Activated CD8-positive, alpha-beta memory T cell treated with anti-CD3 and anti-CD28 coated beads, Interleukin-2, amount 50 U/mL, for 4 hours (primary cell): Measurements from ENCODE around the gene LRRFIP1.
A peak's percentile ranks its signal among the peaks of the same experiment; 100 is the strongest.

ENCODE experiments used
- DNase-seq: peaks from one replicate; pipeline ENCODE4 v3.0.0-alpha.2; 2020

LRRFIP1 gene

DNA sequence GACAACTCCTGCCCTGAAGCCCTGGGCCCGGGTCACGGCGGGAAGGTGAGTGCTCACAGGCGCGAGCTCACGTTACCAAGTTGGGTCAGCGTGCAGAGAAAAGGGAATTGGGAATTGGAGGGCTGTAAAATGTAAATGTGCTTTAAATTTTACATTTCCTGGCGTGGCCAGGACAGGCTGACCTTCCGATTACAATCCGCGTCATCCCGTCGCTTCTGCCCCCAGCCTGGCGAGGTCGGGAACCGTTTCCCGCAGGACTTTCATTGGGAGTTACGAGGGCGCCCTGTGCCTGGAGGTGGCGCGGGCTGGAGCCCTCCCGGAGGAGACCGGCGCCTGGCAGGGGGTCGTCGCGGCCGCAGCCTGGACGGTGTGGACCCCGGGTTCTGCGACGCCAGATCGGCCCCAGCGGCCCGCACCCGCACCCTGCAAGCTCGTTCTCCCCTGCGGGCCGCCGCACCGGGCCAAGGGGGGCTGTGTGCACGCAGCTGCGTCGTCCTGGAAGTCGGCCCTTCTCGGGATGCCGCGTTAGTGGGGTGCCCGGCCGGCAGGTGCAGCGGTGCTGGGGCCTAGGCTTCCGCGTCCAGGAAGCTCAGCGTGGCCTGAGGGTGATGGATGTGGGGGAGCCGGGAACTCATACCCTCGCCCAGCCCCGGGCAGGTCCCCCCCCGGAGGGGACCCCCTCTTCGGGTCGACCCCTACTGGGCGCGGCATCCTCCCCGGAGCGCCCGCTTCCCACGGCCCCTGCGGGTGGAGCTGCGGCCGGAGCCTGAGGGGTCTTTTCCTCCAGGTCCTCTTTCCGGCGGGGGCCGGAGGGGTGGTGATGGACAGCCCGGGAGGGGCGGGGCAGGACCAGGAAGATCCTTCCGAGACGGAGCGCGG is 63.9 kb downstream of the LRRFIP1 start:
- DNase-seq: peak; percentile 49

DNA sequence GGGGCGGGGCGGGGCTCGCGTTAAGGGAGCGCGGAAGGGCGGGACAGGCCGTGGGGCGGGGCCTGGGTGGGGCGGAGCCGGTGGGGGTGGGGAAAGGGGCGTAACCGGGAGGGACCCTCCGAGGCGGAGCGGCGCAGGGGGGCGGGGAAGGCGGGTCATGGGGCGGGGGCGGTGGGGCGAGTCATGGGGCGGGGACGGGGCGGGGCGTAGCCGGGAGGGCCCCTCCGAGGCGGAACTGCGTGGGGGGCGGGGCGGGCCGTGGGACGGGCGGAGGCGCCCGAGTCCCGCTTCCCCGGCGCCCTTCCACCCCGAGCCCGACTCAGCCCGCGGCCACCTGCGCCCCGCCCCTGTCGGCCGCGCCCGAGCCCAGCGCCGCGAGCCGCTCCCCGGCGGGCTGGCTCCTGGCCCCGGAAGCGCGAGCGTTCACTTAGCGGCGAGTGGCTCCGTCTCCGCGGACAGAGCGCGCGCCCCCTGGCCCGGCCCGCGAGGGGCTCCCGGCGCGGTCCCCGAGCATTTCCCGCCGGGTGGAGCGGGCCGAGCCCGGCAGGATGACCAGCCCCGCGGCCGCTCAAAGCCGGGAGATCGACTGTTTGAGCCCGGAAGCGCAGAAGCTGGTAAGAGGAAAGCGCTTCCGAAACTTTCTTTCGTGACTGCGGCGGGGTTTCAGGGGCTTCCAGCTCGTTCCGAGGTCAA is 64.7 kb downstream of the LRRFIP1 start:
- peak; percentile 93 for DNase-seq

DNA sequence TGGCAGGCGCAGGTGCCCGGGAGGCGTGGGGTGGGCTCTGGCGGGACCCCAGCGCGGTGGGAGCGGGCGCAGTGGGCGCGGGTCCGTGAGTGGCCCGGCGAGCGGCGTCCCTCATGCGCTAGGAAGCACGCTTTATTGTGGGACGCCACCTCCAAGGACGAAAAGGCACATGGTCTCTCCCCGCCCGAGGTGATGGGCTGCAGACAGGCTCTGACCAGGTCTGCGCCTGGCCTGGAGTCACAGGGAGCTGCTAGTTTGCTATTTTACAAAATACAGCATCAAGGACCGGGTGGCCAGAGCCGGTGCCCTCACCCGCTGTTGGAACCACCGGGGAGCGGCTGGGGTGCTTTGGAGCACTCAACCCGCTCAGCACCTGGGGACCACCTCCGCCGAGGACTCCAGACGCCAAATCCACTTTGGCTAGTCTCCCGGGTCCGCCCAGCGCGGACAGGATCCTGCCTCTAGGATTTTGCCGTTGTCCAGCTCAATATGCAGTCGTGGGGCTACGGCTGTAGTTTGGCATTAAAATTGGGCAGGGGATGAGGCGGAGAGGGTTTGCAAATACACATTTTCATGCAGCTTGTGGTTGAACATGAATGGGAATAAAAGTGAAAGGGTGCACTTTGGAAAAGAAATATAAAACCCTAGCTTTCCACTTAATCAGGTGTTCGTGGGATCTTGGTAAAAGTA is 65.4 kb downstream of the LRRFIP1 start:
- no peak for DNase-seq

DNA sequence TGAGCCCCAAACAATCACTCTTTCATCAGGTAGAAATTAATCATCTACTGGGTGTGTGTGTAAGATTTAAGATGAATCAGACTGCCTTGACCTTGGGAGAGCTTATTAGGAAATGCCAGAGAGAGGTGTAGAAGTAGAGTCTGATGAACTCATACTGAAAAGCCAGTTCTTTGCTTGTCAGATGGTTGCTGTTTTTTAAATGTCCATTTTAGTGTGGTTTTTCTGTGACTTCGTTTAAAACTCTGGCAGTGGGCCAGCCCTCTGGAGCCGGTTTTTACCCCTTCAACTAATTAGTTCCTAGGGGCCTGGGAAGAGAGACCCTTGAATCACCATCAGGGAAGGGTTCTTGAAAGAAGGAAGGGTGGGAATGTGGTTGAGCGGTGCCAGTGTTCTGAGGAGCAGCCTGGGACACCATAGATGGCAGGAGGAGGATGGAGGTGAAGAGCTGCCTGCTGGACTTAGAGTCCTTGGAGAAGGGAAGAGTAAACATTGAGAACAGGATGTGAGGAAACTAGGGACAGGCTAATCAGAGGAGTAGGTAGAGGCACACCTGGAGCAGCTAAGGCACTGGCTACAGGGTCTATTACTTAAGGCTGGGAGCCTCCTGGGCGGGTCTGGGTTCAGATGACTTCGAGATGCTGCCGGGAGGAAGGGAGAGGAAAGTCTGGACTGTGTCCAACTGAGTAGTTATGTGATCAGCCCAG is 66.1 kb downstream of the LRRFIP1 start:
- DNase-seq: no peak

DNA sequence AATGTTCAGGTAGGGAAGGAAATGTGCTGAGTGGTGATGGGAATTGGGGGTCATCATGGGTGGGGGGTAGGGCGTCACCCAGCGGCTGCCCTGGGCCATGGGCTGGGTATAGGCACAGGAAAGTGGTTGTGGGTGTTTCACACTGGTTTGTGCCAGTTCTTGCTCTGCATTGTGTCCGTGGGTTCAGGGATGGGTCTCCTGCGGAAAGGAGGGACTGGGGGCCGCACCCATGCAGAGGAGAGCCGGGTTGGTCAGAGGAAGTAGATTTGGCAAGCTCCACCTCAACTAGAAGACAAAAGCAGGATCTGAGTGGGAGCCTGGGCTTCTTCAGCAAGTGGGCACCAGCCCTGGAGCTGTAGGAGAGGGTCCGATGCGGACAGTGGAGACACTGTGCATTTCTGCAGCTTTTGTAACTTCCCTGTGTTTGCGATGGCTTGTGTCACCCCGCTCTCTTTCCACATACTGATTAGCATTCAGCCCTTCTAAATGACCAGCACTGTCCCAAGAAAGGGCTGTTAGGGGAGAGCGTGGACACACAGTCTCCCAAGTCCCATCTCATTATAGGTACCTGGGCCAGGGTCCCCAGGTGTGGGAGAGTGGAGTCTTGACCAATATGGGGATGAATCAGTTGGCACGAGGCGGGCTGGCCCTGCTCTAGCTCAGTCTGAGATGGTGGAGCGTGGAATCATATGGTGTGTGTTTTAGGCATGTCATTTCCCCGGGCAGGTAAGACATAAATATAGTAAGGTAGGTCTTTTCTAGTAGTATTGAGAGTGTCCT is 67.2 kb downstream of the LRRFIP1 start:
- DNase-seq: no peak

DNA sequence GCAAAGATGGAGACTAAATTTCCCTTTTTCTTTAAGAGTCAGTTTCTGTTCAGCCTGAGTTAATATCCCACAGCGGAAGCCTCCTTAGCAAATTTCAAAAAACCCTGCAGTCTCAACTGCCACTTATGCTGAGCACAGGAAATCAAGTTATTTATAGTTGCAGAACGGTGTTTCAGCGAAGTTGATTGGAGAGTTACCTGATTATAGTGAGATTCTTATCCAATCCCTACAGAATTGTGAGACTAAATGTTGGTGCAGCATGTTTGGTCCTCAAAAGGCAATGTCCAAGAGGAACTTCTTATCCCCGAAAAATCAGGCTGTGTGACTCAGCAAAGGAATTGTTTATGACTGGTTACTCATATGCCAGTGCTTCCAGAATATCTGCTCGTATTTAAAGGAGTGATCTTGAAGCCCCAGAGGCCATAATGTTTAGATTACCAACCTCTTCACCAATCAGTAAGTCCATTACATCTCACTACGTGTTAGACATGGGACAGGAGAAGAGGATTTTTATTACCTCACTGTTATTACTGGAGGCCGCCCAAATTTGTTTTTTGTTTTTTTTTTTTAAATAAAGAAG is 67.9 kb downstream of the LRRFIP1 start:
- DNase-seq: no peak

DNA sequence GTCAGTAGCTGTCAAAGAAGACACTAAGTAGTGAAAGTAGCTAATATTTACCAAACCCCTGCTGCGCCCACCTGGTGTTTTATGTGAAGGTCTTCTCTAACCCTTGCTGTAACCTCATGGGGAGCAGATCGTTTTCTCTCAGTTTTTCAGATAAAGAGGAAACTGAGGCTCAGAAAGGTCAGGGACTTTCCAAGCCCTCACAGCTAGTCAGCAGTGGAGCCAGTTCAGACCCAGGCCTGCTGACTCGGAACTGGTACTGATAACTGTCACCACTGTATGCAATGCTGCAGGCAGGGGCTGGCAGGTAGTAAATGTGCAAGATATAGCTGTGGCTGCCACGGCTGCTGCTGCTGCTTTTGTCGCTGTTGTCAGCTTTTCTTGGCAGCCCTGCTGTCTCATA is 69.1 kb downstream of the LRRFIP1 start:
- DNase-seq: no peak

DNA sequence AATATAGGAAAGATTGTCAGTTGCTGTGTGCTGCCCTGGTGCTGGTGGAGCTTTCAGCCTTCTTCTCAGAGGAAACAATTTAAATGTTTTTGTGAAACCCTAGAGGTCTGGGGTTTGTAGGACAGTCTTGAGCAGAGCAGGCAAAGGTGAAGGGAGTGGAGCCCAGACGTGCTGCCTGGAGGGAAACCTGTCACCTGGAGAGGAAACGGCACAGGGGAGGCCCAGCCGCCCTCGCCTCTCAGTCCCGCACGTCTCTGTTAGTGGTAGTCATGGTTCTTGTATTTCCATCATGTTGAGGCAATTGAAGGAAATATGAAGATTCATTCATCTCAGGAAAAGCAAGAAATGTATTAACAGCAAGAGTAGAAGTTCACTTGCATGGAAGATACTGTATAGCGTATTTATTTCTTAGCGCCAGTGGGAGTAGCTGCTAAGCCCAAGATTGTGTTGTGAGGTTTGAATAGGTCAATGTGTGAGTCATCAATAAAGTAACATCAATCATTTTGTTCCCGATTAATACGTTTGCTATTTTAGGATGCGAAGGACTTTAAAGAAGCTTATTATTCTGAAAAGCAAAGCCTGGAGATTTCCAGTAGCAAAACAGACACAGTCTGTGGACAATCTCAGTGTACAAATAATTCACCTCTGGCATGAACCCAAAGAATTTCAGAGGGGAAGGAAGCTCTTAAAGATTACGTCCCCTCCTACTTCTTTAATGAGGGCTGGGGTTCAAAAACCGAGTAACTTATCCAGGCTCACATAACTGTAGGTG is 70.4 kb downstream of the LRRFIP1 start:
- DNase-seq: no peak

DNA sequence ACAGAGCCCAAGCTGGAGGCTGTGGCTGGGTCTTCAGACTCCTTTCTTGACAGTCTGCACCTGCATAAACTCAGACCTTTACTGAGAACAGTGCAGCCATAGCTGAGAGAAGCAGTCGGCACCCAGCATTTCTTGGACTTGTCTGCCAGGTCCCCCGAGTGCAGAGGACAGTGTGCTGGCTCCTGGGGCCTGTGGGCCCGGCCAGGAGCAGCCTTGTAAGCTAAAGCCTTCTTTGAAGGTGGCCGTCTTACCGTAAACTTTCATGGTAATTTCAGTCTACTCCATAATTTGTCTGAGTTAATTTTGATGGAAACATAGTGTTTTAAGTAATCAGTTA is 70.9 kb downstream of the LRRFIP1 start:
- no peak for DNase-seq

DNA sequence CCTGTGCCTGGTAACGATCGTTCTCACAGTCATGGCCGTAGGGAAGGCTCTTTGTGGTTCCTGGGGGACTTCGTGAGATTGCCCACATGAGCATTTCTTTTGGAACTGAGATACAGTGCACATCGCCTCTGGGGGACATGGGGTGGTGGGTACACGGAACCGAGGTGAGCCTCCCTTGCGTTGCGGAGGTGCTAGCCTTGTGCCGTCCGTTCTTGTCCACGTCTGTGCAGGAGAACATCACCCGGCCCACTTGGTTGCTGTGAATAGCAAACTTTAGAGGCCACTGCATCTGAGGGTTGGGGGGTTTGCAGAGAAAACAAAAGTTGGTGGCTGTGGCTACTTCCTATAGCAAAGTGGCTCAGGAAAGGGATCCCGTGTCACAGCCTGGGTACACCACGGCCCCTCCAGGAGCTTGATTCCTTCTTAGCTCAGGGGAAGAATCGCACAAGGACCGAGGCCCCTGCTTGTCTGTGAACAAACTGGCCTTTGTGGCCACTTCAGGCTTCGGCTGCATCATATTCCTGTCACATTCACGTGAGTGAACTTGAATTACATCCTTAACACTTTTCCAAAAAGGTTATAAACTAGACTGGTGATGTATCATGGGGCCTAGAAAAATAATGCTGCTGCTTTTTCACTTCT is 72.6 kb downstream of the LRRFIP1 start:
- DNase-seq: no peak

DNA sequence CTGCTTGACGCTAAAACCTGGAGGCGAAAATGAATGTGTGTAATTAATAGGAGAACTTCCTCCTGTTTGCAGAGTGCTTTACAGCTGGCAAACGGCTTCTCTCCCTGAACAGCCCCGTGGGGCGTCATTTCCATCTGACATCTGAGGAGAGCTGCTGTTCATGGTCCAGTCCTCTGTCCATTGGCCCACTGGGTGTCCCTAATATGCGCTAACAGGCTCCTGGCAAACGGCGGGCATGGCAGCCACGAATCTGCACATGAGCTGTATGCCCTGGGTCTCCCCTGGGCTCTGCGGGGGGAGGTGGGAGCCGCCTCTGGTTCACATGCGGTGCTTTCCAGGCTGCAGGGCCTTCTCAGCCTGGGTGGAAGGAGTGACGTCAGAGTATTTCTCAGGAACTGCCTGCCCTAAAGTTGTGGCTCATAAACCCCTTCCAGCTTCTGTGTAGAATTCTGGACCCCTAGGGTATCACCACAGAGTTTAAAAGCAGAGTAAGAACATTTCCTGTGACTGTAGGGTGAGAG is 73.2 kb downstream of the LRRFIP1 start:
- DNase-seq: peak; percentile 77

DNA sequence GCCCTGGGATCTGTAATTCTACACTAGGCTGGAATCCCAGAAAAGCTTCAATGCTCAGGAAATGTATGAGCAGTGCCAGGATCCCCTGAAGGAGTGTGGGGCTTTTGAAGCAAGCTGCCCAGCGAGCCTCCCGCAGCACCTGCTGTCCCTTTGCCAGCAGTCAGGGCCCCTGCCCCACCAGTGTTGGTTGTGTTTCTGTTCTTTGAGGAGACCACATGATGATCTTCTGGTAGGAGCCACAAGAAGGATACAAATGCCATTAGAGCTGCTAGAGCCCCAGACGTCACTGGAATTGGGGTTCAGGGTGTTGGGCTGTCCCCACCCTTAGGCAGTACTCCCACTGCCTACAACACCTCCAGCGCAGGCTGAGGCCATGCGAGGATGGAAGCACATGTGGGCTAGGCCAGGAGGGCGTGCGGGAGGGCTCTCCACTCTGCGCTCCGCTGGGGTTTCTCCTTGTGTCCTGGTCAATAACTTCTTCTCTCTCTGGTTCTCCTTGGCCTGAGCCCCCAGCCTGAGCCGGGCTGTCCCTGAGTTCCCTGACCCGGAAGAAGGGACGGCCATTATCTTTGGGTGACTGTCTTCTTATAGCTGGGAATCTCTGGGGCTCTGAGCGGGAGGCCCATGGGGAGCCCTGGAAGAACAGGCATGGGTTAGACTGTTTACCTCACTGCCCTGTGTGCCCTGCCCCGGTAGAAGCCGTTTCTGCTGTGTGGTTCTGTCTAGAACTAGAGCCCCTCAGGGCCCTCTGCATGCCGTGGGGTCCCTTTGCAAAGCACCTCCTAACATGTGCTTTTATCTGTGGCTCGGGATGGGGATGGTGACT is 73.9 kb downstream of the LRRFIP1 start:
- no peak for DNase-seq

DNA sequence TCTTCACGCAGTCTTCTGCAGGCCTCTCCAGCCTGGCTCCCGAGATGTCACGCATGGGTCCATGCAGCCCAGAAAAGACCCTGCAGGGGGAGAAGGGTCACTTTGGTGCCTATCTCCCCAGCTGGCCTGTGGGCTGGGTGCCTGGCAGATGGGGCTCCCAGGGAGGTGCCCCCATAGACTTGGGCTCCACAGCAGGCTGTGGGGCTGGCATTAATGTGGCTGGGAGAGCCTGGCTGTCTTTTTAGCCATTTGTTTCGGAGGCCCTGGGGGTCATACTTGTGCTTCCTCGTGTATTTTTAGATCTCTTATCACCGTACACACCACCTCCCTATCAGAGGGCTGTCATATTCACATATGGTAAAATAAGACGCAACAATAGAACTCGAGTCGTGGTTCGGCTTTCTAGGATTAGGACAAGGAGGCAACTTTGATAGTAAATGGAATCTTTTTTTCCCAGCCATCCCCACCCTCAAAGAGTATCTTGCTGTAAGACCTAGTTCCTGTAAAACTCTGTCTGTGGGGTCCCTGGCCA is 74.5 kb downstream of the LRRFIP1 start:
- DNase-seq: no peak

DNA sequence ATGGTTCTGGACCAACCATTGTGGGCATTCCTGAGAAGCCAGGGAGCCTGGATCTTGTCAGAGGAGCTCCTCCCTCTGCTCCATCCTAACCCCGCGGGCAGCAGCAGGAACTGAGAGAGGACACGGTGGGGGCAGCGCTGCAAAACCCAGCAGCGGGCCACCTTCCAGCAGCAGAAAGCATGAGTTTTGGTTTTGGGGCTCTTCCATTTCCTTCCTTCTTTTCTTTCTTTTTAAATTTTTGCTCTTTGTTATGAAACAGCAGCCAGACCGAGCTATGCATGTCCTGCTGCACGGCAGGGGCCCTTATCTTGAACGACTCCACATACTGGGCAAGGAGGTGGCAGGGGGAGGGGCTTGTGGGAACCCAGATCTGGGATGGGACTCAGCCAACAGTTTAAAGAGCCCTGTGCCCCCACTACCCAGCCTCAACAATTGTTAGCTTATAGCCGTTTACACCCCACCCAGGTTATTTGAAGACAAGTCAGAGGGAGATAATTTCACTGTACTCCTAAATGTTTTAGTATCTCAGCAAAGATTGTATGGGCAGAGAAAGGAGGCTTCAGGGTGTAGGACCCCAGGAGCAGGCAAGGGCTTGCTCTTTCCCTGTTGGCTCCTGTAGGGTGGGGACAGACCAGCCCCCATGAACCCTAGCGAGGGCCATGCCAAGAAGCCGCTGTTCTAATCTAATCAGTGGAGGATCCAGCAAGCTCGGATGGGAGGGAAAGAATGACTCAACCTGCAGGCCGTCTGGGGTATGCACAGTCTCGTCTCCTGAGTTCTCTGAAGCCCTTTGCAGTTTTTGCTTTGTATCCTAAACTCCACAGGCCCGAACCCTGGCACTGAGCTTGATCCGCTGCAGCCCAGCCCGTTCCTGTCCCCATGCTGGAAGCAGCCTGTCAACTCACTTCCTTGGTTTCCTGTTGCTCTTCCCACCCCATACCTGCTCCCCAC is 75.3 kb downstream of the LRRFIP1 start:
- DNase-seq: peak; percentile 60

DNA sequence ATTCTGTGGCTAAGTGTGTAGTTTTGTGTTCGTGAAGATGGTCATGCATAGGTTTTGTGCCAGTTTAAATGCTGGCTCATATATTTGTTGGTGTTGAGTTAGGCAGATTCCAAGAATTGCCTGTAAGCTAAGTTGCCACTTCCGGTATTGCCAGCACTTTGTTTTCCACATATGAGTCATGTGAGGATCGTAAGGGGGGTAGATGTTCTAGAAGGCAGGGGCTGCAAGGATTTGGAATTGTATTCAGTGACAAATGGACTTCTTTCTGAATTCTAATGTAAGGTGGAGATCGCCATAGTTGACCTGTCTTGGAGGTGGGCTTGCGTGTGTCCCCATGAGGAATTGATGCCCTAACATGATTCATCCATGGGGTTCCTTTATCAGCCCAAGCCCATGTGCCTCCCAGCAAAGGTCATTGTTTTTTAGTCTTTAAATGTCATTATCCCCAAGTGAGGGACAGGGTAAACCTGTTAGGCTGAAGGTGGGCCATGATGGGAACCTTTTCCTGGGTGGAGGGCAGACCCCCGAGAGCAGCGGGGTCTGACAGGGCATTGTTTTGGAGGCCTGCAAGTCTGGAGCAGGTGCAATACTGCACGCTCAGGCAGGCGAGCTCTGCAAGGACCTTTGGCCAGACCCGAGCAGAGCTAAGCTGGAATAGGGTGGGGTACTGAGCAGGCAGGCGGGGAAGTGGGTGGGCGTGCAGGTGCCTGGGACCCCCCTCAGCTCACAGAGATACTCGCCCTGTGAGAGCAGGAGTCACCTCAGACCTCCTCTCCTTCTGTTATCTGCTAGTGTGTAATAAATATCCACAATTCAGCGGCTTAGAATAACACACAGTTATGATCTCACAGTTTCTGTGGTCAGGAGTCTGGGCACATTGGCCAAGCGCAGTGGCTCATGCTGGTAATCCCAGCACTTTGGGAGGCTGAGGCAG is 77.4 kb downstream of the LRRFIP1 start:
- no peak for DNase-seq

DNA sequence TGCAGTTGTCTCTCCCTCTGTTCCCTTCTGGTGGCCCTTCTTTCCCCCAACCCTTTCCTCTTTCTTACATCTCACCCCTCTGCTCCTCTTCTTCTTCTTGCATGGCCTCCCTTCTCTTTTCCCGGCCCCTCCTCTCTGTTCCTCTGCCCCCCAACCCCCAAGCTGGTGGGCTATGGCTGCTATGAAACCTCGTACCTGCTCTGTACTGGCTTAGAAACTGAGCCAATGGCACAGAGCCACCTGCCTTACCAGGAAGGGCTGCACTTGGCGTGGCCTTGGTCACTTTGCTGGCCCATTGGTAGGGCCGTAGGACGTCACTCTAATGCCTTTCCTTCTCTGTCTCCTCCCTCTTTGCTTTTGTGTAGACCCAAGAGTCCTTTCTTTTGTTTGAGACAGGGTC is 78.9 kb downstream of the LRRFIP1 start:
- no peak for DNase-seq

DNA sequence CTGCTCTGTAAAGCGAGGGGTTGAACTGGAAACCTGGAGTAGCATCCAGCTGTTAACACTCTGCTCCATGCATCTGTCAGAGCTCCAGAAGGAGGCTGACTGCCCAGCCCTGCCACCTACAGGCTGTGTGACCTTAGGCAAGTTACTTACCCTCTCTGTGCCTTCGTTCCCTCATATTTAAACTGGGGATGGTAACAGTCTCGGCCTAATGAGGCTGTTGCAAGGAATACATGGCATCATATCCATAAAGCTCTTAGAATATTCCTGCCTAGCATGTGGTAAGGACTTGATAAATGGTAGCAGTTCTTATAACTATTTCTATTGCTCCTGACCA is 80.6 kb downstream of the LRRFIP1 start:
- DNase-seq: no peak
